WI38 (cell line): ENCODE data around the gene C17orf75.
"Not testable (repeated sequence)": the region's sequence is repeated elsewhere in the genome, so short reads cannot be mapped to it uniquely, and the experiment has no call there.

Experiments
- H3K4me3 ChIP-seq: 2 replicates; pipeline ENCODE4 v1.5.1; 2011; ENCODE audit warnings: low read depth, mild to moderate bottlenecking, control low read depth, low read length
- CTCF ChIP-seq: IDR thresholded peaks from 2 replicates; pipeline ENCODE4 v1.5.1; 2012; ENCODE audit warnings: low read depth, mild to moderate bottlenecking, control low read depth, low read length

Gene C17orf75

GRCh38 chr17:32323811-32324491 is 18.0 kb downstream of the C17orf75 start:
- no peak for TF ChIP-seq CTCF
- H3K4me3 ChIP-seq = peak overlapping the region; percentile 24

GRCh38 chr17:32323046-32323445 is 18.9 kb downstream of the C17orf75 start:
- no peak for TF ChIP-seq CTCF

DNA sequence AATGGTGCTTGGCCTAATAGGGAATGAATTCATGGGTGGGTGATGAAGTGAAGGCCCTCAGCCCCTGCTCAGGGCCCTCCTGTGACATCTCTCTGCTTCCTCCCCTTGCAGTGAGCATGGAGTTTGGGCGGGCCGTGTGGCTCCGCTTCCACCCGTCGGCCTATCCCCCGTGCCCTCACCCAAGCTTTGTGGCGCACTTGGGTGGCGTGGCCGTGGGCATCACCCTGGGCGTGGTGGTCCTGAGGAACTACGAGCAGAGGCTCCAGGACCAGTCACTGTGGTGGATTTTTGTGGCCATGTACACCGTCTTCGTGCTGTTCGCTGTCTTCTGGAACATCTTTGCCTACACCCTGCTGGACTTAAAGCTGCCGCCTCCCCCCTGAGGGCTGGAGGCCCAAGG is 21.1 kb downstream of the C17orf75 start:
- no peak overlapping the region for H3K4me3 ChIP-seq
- TF ChIP-seq CTCF = no peak

More at GRCh38 chr17:32323046-32323445, 18.9 kb downstream of the C17orf75 start:
- H3K4me3 ChIP-seq = no peak overlapping the region

DNA sequence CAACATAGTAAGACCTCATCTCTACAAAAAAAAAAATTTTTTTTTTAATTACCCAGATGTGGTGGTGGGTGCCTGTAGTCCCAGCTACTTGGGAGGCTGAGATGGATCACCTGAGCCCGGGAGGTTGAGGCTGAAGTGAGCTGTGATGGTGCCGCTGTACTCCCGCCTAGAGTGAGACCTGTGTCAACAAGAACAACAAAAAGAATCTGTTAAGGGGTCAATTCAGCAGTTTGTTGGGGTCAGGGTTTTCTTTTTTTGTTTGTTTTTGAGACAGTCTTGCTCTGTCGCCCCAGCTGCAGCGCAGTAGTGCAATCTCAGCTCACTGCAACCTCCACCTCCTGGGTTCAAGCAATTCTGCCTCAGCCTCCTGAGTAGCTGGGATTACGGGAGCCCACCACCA is 21.9 kb downstream of the C17orf75 start:
- not testable (repeated sequence) for H3K4me3 ChIP-seq

DNA sequence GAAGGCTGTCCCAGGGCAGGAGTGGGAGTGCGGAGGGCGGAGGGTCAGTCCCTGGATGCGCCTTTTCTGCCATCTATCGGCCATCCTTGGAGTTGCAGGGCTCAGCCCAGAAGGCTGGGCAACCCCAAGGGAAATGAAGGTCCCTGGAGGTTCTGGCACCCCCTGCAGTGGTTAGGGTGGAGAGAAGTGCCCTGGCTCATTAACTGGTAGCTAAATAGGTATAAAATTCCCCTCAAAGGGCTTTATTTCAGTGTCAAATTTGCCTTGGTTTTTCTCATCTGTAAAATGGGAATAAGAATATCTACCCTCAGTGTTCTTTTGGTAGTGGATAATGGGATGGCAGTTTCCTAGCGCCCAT is 22.4 kb downstream of the C17orf75 start:
- H3K4me3 ChIP-seq = no peak overlapping the region

GRCh38 chr17:32318071-32318470 is 23.9 kb downstream of the C17orf75 start:
- H3K4me3 ChIP-seq = no peak overlapping the region
- no peak for TF ChIP-seq CTCF

More for the DNA sequence above, 22.4 kb downstream of the C17orf75 start:
- peak; percentile 99 for TF ChIP-seq CTCF

DNA sequence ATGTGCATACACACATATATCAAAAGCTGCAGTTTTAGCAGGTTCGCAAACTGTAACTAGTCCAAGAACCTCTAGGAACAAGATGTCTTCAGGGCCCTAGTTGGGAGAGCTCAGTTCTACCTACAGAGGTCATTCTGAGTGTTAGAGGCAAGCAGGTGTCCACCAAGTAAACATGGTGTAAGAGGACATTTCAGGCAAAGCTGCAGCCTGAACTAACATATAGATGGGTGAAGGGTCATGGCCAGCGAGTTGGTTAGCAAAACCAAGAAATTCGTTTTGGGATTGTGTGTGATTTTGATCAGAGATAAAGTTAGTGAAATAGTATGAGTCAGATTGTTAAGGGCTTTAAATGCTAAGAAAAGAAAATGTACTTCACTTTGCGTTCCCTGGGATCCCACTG is 24.6 kb downstream of the C17orf75 start:
- TF ChIP-seq CTCF = no peak

DNA sequence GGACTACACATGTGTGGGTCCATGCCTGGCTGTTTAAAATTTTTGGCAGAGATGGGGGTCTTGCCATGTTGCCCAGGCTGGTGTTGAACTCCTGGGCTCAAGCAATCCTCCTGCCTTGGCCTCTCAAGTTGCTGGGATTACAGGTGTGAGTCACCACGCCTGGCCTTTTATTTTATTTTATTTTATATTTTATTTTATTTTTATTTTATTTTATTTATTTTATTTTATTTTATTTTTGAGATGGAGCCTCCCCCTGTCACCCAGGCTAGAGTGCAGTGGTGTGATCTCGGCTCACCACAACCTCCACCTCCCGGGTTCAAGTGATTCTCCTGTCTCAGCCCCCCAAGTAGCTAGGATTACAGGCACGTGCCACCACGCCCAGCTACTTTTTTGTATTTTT is 25.3 kb downstream of the C17orf75 start:
- H3K4me3 ChIP-seq = not testable (repeated sequence)

More for the DNA sequence above, 24.6 kb downstream of the C17orf75 start:
- H3K4me3 ChIP-seq = no peak overlapping the region
